OCI-LY1 (cell line): ENCODE measurements around the gene PTPRR.

Experiments
- H2AFZ ChIP-seq: fragments of 200-600 bp; sonication (generic), shearing (Covaris generic); 2 replicates; pipeline ENCODE4 v1.6.0; 2014; ENCODE audit warnings: antibody characterized with exemption, mild to moderate bottlenecking, low read length
- H3F3A ChIP-seq: fragments of 200-600 bp; sonication (generic), shearing (Covaris generic); 2 replicates; pipeline ENCODE4 v1.6.0; 2014; ENCODE audit warnings: mild to moderate bottlenecking, antibody characterized with exemption, low read length, moderate library complexity; ENCODE audit not compliant: insufficient read depth
- H3K27ac ChIP-seq: fragments of 200-600 bp; sonication (generic); 2 replicates; pipeline ENCODE4 v1.5.1; 2014; ENCODE audit warnings: low read length, mixed run types, mild to moderate bottlenecking, low read depth; ENCODE audit not compliant: poor library complexity, severe bottlenecking
- H3K27me3 ChIP-seq: fragments of 200-600 bp; sonication (generic); 2 replicates; pipeline ENCODE4 v1.6.0; 2014; ENCODE audit warnings: antibody characterized with exemption, mild to moderate bottlenecking, low read length, moderate library complexity; ENCODE audit not compliant: insufficient read depth
- H3K36me3 ChIP-seq: fragments of 200-600 bp; sonication (generic); 2 replicates; pipeline ENCODE4 v1.6.1; 2014; ENCODE audit warnings: mild to moderate bottlenecking, antibody characterized with exemption, low read length, moderate library complexity, mixed read lengths; ENCODE audit not compliant: insufficient read depth
- H3K4me1 ChIP-seq: fragments of 200-600 bp; sonication (generic); 2 replicates; pipeline ENCODE4 v1.5.1; 2014; ENCODE audit warnings: mild to moderate bottlenecking, low read length, moderate library complexity; ENCODE audit not compliant: insufficient read depth, severe bottlenecking
- H3K4me2 ChIP-seq: fragments of 200-600 bp; sonication (generic), shearing (Covaris generic); 2 replicates; pipeline ENCODE4 v1.6.1; 2014; ENCODE audit warnings: low read length
- H3K4me3 ChIP-seq: fragments of 200-600 bp; sonication (generic); 2 replicates; pipeline ENCODE4 v1.5.1; 2014; ENCODE audit warnings: low read length, low read depth, mild to moderate bottlenecking, mixed read lengths; ENCODE audit not compliant: poor library complexity, severe bottlenecking
- H3K79me2 ChIP-seq: fragments of 200-600 bp; shearing (Covaris generic); 2 replicates; pipeline ENCODE4 v1.6.1; 2016; ENCODE audit warnings: mixed run types, low read length, mixed read lengths; ENCODE audit not compliant: insufficient read depth
- H3K9ac ChIP-seq: fragments of 200-600 bp; sonication (generic), shearing (Covaris generic); 2 replicates; pipeline ENCODE4 v1.6.1; 2014; ENCODE audit warnings: mild to moderate bottlenecking, low read length, mixed read lengths
- H3K9me2 ChIP-seq: fragments of 200-600 bp; sonication (generic), shearing (Covaris generic); 2 replicates; pipeline ENCODE4 v1.6.1; 2014; ENCODE audit warnings: low read depth, mild to moderate bottlenecking, low read length, mixed read lengths
- H3K9me3 ChIP-seq: fragments of 200-600 bp; shearing (Covaris generic); 2 replicates; pipeline ENCODE4 v1.6.1; 2014; ENCODE audit warnings: low read length, mixed read lengths
- H4K20me1 ChIP-seq: fragments of 200-600 bp; sonication (generic), shearing (Covaris generic); 2 replicates; pipeline ENCODE4 v1.6.0; 2016; ENCODE audit warnings: mild to moderate bottlenecking, low read length; ENCODE audit not compliant: insufficient read depth
- CTCF ChIP-seq: fragments of 200-600 bp; sonication (generic), shearing (Covaris generic); IDR thresholded peaks from 2 replicates; pipeline ENCODE4 v1.5.1; 2017; ENCODE audit warnings: mild to moderate bottlenecking, antibody characterized with exemption, low read length, moderate library complexity, mixed read lengths
- EZH2 ChIP-seq: fragments of 200-600 bp; sonication (generic), shearing (Covaris generic); IDR thresholded peaks from 2 replicates; pipeline ENCODE4 v1.8.0; 2017; ENCODE audit warnings: borderline replicate concordance, mixed run types, mild to moderate bottlenecking, antibody characterized with exemption, low read length, moderate library complexity, mixed read lengths

PTPRR gene

GRCh38 chr12:70644861-70645260 is 275.7 kb downstream of the PTPRR start:
- Histone ChIP-seq H4K20me1 (no peaks in the 10 kb centered on the region), H3K36me3 (no peaks in the 10 kb centered on the region), H3K9me2 (no peaks in the 10 kb centered on the region), H2AFZ (no peak overlapping the region), H3K27me3 (no peaks in the 10 kb centered on the region), H3K4me1 (no peaks in the 10 kb centered on the region), H3K9ac (no peak overlapping the region), H3K4me2 (no peak overlapping the region), H3K79me2 (no peaks in the 10 kb centered on the region), H3K4me3 (no peak overlapping the region), H3F3A (no peaks in the 10 kb centered on the region), H3K9me3 (no peaks in the 10 kb centered on the region), H3K27ac (no peak overlapping the region)
- TF ChIP-seq CTCF (no peak), EZH2 (no peak)

DNA sequence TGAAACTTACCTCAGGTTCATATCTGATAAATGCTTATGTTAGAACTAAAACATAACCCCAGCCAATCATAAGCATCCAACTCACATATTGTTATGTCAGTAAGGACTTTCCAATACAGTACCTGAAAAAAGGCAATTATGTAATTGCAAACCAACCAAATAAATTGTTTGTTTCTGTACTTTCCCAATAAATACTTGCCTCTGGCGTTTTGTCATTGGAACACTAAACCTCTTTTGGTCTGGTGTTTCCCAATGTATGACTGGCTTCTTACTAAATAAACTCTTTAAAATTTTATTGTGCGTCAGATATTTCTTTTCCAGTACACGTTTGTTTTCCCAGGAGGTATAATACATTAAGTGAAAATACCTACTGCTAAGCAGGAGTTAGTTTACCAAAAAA is 276.6 kb downstream of the PTPRR start:
- no peak for TF ChIP-seq EZH2
- TF ChIP-seq CTCF, result no peak
- Histone ChIP-seq H3K27ac (no peak overlapping the region), H3K4me1 (no peaks in the 10 kb centered on the region), H3K9me2 (no peaks in the 10 kb centered on the region), H2AFZ (no peak overlapping the region), H3K36me3 (no peaks in the 10 kb centered on the region), H3K4me3 (no peak overlapping the region), H3K27me3 (no peaks in the 10 kb centered on the region), H4K20me1 (no peaks in the 10 kb centered on the region), H3K9me3 (no peaks in the 10 kb centered on the region), H3K4me2 (no peak overlapping the region), H3K79me2 (no peaks in the 10 kb centered on the region), H3K9ac (no peak overlapping the region), H3F3A (no peaks in the 10 kb centered on the region)

DNA sequence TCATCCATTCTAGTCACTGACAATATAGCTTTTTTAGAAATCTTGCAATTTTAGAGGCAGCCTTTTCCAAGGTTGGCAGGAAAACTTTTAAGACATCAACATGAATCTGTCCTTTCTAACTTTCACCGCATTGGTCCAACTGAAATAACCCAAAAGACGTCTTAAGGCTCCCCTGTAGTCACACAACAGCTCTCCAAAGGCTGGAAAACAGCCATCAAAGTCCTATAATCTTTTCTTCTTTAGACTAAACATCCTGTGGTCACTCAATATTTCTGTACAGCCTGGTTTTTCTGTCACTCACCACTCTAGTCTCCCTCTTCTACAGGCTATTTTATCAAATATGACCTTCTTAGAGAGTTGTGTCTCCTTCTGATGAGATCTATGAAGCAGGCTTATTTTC is 278.8 kb downstream of the PTPRR start:
- H3K27ac ChIP-seq, result no peak overlapping the region
- H3K9ac ChIP-seq, result no peak overlapping the region
- no peaks in the 10 kb centered on the region for H3K4me1 ChIP-seq
- H3K9me3 ChIP-seq, result no peaks in the 10 kb centered on the region
- H3K27me3 ChIP-seq, result no peaks in the 10 kb centered on the region
- H3K79me2 ChIP-seq, result no peaks in the 10 kb centered on the region
- H2AFZ ChIP-seq, result no peak overlapping the region
- TF ChIP-seq EZH2, result no peak
- TF ChIP-seq CTCF, result no peak
- no peaks in the 10 kb centered on the region for H3K9me2 ChIP-seq
- H4K20me1 ChIP-seq, result no peaks in the 10 kb centered on the region
- H3F3A ChIP-seq, result no peaks in the 10 kb centered on the region
- H3K4me3 ChIP-seq, result no peak overlapping the region
- no peaks in the 10 kb centered on the region for H3K36me3 ChIP-seq
- no peak overlapping the region for H3K4me2 ChIP-seq
